Mesenchymal stem cell (in vitro differentiated cells and primary cell): Measurements from ENCODE around the gene FOXP1.

Experiments used
- DNase-seq: peaks from one replicate; pipeline ENCODE4 v3.0.0-alpha.2; 2013
- H2AFZ ChIP-seq: one replicate; pipeline ENCODE4 v1.6.1; 2013; ENCODE audit warnings: low read depth, mild to moderate bottlenecking, control low read depth, inconsistent platforms, low read length, moderate library complexity
- H2AK5ac ChIP-seq: 2 replicates; pipeline ENCODE4 v1.6.1; 2013; ENCODE audit warnings: low read length, moderate library complexity, mild to moderate bottlenecking, inconsistent platforms; ENCODE audit not compliant: severe bottlenecking
- H2BK120ac ChIP-seq: one replicate; pipeline ENCODE4 v1.6.1; 2013; ENCODE audit warnings: low read depth, mild to moderate bottlenecking, inconsistent platforms, low read length, moderate library complexity
- H2BK12ac ChIP-seq, 2 experiments: one replicate each; pipeline ENCODE4 v1.6.1; 2013; ENCODE audit warnings: inconsistent platforms in 2 of 2, low read length in 2 of 2, mild to moderate bottlenecking in 2 of 2, moderate library complexity in 2 of 2, control low read depth in 1 of 2
- H2BK15ac ChIP-seq: one replicate; pipeline ENCODE4 v1.6.1; 2013; ENCODE audit warnings: mild to moderate bottlenecking, low read depth, inconsistent platforms; ENCODE audit not compliant: poor library complexity, severe bottlenecking
- H2BK5ac ChIP-seq: 2 replicates; pipeline ENCODE4 v1.6.1; 2013; ENCODE audit warnings: low read depth, mild to moderate bottlenecking, low read length, control low read depth, inconsistent platforms; ENCODE audit not compliant: poor library complexity, severe bottlenecking
- H3K14ac ChIP-seq, 2 experiments: one replicate each; pipeline ENCODE4 v1.6.1; 2013; ENCODE audit warnings: inconsistent platforms in 2 of 2, low read length in 2 of 2, control low read depth in 1 of 2, mild to moderate bottlenecking in 1 of 2, moderate library complexity in 1 of 2
- H3K18ac ChIP-seq, 2 experiments: one replicate each; pipeline ENCODE4 v1.6.1; 2013; ENCODE audit warnings: inconsistent platforms in 2 of 2, low read length in 2 of 2, control low read depth in 1 of 2, low read depth in 1 of 2, mild to moderate bottlenecking in 1 of 2
- H3K23ac ChIP-seq, 2 experiments: one replicate each; pipeline ENCODE4 v1.6.1; 2013; ENCODE audit warnings: inconsistent platforms in 2 of 2, low read length in 2 of 2, mild to moderate bottlenecking in 2 of 2, moderate library complexity in 2 of 2, control low read depth in 1 of 2
- H3K27ac ChIP-seq: 2 replicates; pipeline ENCODE4 v1.5.1; 2013; ENCODE audit warnings: mild to moderate bottlenecking, moderate library complexity, low read length, control low read depth, inconsistent platforms; ENCODE audit not compliant: poor library complexity, severe bottlenecking
- H3K27me3 ChIP-seq, 2 experiments: 2 replicates each; pipeline versions ENCODE4 v1.6.1 to v1.7.0; 2013; ENCODE audit warnings: low read length in 2 of 2, mild to moderate bottlenecking in 2 of 2, moderate library complexity in 2 of 2, control low read depth in 1 of 2, inconsistent platforms in 1 of 2; ENCODE audit not compliant: control insufficient read depth in 1 of 2, insufficient read depth in 1 of 2
- H3K36me3 ChIP-seq, 2 experiments: 2 replicates each; pipeline versions ENCODE4 v1.6.1 to v1.7.0; 2013; ENCODE audit warnings: low read length in 2 of 2, control low read depth in 1 of 2, inconsistent platforms in 1 of 2, low read depth in 1 of 2, mild to moderate bottlenecking in 1 of 2; ENCODE audit not compliant: insufficient read depth in 2 of 2, control insufficient read depth in 1 of 2
- H3K4ac ChIP-seq, 2 experiments: one replicate each; pipeline ENCODE4 v1.6.1; 2013; ENCODE audit warnings: inconsistent platforms in 2 of 2, low read length in 2 of 2, mild to moderate bottlenecking in 2 of 2, moderate library complexity in 2 of 2, control low read depth in 1 of 2, low read depth in 1 of 2
- H3K4me1 ChIP-seq: 2 replicates; pipeline ENCODE4 v1.6.1; 2013; ENCODE audit warnings: low read depth, low read length, control low read depth; ENCODE audit not compliant: control insufficient read depth, insufficient read depth
- H3K4me2 ChIP-seq: 2 replicates; pipeline ENCODE4 v1.6.1; 2013; ENCODE audit warnings: low read length, mild to moderate bottlenecking, inconsistent platforms; ENCODE audit not compliant: poor library complexity, severe bottlenecking
- H3K4me3 ChIP-seq, 2 experiments: 2 replicates each; pipeline versions ENCODE4 v1.5.1 to v1.7.0; 2013; ENCODE audit warnings: low read length in 2 of 2, mild to moderate bottlenecking in 2 of 2, control low read depth in 1 of 2, low read depth in 1 of 2; ENCODE audit not compliant: insufficient read depth in 1 of 2
- H3K79me1 ChIP-seq: replicated peaks from 2 replicates; pipeline ENCODE4 v1.6.1; 2013; ENCODE audit warnings: mild to moderate bottlenecking, control low read depth, low read length, inconsistent platforms; ENCODE audit not compliant: poor library complexity, severe bottlenecking
- H3K9ac ChIP-seq: 2 replicates; pipeline ENCODE4 v1.7.0; 2013; ENCODE audit warnings: mild to moderate bottlenecking, low read length, moderate library complexity
- H3K9me3 ChIP-seq: 2 replicates; pipeline ENCODE4 v1.7.0; 2013; ENCODE audit warnings: mild to moderate bottlenecking, low read length; ENCODE audit not compliant: control insufficient read depth
- H4K8ac ChIP-seq: one replicate; pipeline ENCODE4 v1.6.1; 2013; ENCODE audit warnings: inconsistent platforms, mild to moderate bottlenecking, low read length, moderate library complexity
- H4K91ac ChIP-seq: one replicate; pipeline ENCODE4 v1.6.1; 2013; ENCODE audit warnings: mild to moderate bottlenecking, low read length, inconsistent platforms
- WGBS: methylation state at CpG from one replicate; pipeline ENCODE4 v1.1.7; 2013; ENCODE audit warnings: mixed read lengths; 5-methylcytosine and 5-hydroxymethylcytosine counted together

The FOXP1 gene

DNA sequence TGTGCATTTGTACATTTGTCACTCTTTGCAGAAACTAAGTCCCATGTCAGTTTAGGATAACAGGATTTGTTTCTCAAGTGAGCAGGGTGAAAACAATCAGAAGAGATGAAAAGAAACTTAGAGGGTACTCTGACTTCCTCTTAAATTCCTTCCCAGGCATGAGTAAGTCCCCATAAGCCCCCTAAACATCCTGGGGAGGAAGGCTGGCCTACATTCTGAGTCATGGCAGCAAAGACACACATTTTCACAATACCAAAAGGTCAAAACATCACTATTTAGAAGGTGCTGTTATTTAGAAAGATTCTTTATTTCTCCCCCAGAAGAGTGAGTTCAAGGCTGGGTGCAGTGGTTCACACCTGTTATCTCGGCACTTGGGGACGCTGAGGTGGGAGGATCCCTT, 7.6 kb upstream of the FOXP1 start:
- no peak overlapping the region for H3K18ac ChIP-seq
- H3K4ac ChIP-seq = no peak overlapping the region
- H3K4me1 ChIP-seq = peaks cover 3% of the 10 kb centered on the region
- H3K4me3 ChIP-seq = no peak overlapping the region
- no peak overlapping the region for H4K8ac ChIP-seq
- no peak overlapping the region for H2AFZ ChIP-seq
- H3K9ac ChIP-seq = no peak overlapping the region
- no peak overlapping the region for H3K14ac ChIP-seq
- H3K27me3 ChIP-seq = no peaks in the 10 kb centered on the region
- no peak overlapping the region for H3K4me2 ChIP-seq
- no peak overlapping the region for H2BK120ac ChIP-seq
- no peak overlapping the region for H3K27ac ChIP-seq
- no peak overlapping the region for H2BK5ac ChIP-seq
- no peak overlapping the region for H3K23ac ChIP-seq
- peaks cover 3% of the 10 kb centered on the region for H3K79me1 ChIP-seq
- H2BK15ac ChIP-seq = no peak overlapping the region
- no peak overlapping the region for H2AK5ac ChIP-seq
- no peak overlapping the region for H2BK12ac ChIP-seq
- no CpG with 5 or more reads among the region's 2 CpGs for WGBS
- no peaks in the 10 kb centered on the region for H3K9me3 ChIP-seq
- DNase-seq = no peak
- no peak overlapping the region for H4K91ac ChIP-seq
- no peaks in the 10 kb centered on the region for H3K36me3 ChIP-seq

DNA sequence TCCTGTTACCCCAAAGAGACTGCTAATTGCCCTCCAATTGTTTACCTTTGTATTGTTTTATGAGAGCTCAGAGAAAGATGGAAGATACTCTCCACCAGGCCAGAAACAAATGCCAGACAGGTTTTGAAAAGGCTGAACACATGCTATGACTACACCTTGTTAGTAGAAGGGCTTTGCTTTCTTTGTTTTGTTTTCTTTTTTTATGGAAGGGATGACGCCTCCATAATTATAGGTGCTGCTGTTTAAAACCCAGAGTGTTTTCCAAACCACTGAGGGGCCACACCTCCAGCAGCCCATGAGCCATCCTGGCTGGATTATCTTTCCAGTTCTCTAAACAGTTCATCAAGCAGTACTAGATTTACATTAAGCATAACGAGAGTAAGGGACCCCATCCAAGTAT, 5.6 kb upstream of the FOXP1 start:
- Histone ChIP-seq H3K4me3 (no peak overlapping the region), H3K27me3 (no peaks in the 10 kb centered on the region), H2BK15ac (no peak overlapping the region), H3K14ac (no peak overlapping the region), H3K79me1 (peaks cover 3% of the 10 kb centered on the region), H2BK12ac (no peak overlapping the region), H3K4ac (no peak overlapping the region), H3K4me1 (peaks cover 3% of the 10 kb centered on the region), H2BK5ac (no peak overlapping the region), H2BK120ac (no peak overlapping the region), H4K8ac (no peak overlapping the region), H3K27ac (no peak overlapping the region), H2AFZ (no peak overlapping the region), H3K36me3 (no peaks in the 10 kb centered on the region), H3K9me3 (no peaks in the 10 kb centered on the region), H3K4me2 (no peak overlapping the region), H3K9ac (no peak overlapping the region), H2AK5ac (no peak overlapping the region), H3K23ac (no peak overlapping the region), H4K91ac (no peak overlapping the region), H3K18ac (no peak overlapping the region)
- no peak for DNase-seq
- 100% methylated on average over 1 of the region's 2 CpGs for WGBS

DNA sequence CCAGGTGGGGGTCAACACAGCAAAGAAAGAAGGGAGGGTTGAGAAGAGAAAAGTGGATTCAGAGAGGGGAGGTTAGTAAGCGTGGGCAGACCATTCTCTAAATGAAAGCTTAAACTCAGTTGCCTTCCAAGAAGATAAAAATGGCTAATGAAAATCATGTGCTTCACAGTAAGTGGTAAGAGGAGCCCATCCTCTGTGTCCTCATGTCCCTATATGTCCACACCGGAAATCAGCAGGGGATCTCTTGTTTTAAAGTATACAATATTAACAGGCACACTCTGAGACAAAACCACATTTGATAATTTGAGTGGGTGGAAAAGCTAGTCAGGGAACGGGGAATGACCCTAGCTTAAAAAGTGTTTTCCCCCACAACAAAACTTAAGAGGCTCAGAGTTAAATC, 4.4 kb upstream of the FOXP1 start:
- Histone ChIP-seq H2BK5ac (no peak overlapping the region), H3K18ac (no peak overlapping the region), H2BK15ac (no peak overlapping the region), H3K9me3 (no peaks in the 10 kb centered on the region), H3K4me1 (peaks cover 3% of the 10 kb centered on the region), H3K27me3 (no peaks in the 10 kb centered on the region), H2AFZ (no peak overlapping the region), H2BK120ac (no peak overlapping the region), H4K91ac (no peak overlapping the region), H4K8ac (no peak overlapping the region), H2BK12ac (no peak overlapping the region), H3K79me1 (peaks cover 3% of the 10 kb centered on the region), H2AK5ac (peak overlapping the region; percentile 97), H3K9ac (peak overlapping the region; percentile 1), H3K4ac (no peak overlapping the region), H3K27ac (no peak overlapping the region), H3K4me2 (no peak overlapping the region), H3K14ac (no peak overlapping the region), H3K4me3 (no peak overlapping the region), H3K23ac (no peak overlapping the region), H3K36me3 (no peaks in the 10 kb centered on the region)
- WGBS = 73% methylated on average over 2 of the region's 3 CpGs
- DNase-seq = no peak

DNA sequence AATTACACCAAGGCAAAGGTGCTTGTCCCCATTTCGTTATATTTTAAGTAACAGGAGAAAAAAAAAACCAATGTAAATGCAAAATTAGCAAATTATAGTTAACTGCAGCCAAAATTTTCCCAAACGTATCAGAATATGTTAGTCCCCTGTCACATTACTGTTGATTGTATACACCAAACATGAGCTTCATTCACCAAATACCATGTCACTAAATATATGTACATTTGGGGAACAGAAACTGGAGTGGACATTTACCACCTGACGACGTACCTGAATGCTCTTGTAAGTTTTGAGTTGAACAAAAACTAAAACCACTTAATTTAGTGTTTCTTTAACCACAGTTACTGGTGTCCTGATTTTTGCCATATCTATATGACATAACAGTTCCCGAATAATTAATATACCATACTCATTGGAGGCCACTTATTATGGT, 3.3 kb upstream of the FOXP1 start:
- no peak for DNase-seq
- Histone ChIP-seq H4K91ac (no peak overlapping the region), H3K9ac (no peak overlapping the region), H3K36me3 (no peaks in the 10 kb centered on the region), H3K27ac (no peak overlapping the region), H3K23ac (no peak overlapping the region), H3K14ac (no peak overlapping the region), H4K8ac (no peak overlapping the region), H2AFZ (no peak overlapping the region), H2BK5ac (no peak overlapping the region), H2BK15ac (no peak overlapping the region), H3K4me3 (no peak overlapping the region), H3K4me2 (no peak overlapping the region), H3K18ac (no peak overlapping the region), H3K4me1 (peaks cover 3% of the 10 kb centered on the region), H2BK12ac (no peak overlapping the region), H2AK5ac (no peak overlapping the region), H2BK120ac (no peak overlapping the region), H3K79me1 (peaks cover 3% of the 10 kb centered on the region), H3K9me3 (no peaks in the 10 kb centered on the region), H3K4ac (no peak overlapping the region), H3K27me3 (no peaks in the 10 kb centered on the region)
- 23% methylated on average over 1 of the region's 5 CpGs for WGBS
